Panc1 (cell line): ENCODE measurements around the gene SMTNL2. TPM values are rescaled to one million over a fixed set of nuclear protein-coding genes. Genes with fewer than 3 reads are reported as not detected.

Source experiments
- ATAC-seq: fragments of 200-7000 bp; cut with Tn5 transposase; 2 replicates; pipeline ENCODE4 v1.9.1; 2020; ENCODE audit warnings: mild to moderate bottlenecking, moderate library complexity
- BruUV-seq: library from RNA; stranded (reverse); fragments of 400-500 nt; replicated peaks from 2 replicates; lab custom pipeline; 2021; lab: Mats Ljungman, UMichigan
- CTCF ChIA-PET: fragments of 300-600 bp; sonication (Branson Sonifier 250); formaldehyde crosslinking; loops from one replicate; lab custom pipeline; 2022; ENCODE audit warnings: antibody characterized with exemption; lab: Charles Lee
- POLR2A ChIA-PET: fragments of 300-600 bp; sonication (Branson Sonifier 250); formaldehyde crosslinking; loops from one replicate; lab custom pipeline; 2022; ENCODE audit warnings: antibody characterized with exemption; lab: Charles Lee
- DNase-seq: peaks from one replicate; pipeline ENCODE4 v3.0.0-alpha.2; 2010; ENCODE audit warnings: low read depth, low spot score
- H3K27ac ChIP-seq: 2 replicates; pipeline ENCODE4 v1.5.1; 2011; ENCODE audit warnings: mild to moderate bottlenecking, low read length, inconsistent platforms
- H3K27me3 ChIP-seq: fragments of 200-500 bp; sonication (Bioruptor generic); 2 replicates; pipeline ENCODE4 v1.6.0; 2014; ENCODE audit warnings: low read length, inconsistent platforms; ENCODE audit not compliant: control insufficient read depth, insufficient read depth
- H3K36me3 ChIP-seq: fragments of 200-500 bp; sonication (Bioruptor generic); 2 replicates; pipeline ENCODE4 v1.5.1; 2014; ENCODE audit warnings: inconsistent platforms, mild to moderate bottlenecking, low read length, moderate library complexity; ENCODE audit not compliant: control insufficient read depth, insufficient read depth
- H3K4me1 ChIP-seq: 2 replicates; pipeline ENCODE4 v1.5.1; 2011; ENCODE audit warnings: inconsistent platforms, mild to moderate bottlenecking, low read length, moderate library complexity; ENCODE audit not compliant: control insufficient read depth, insufficient read depth
- H3K4me3 ChIP-seq, 2 experiments: 2 replicates each; pipeline ENCODE4 v1.5.1; 2011 to 2012; ENCODE audit warnings: low read depth in 2 of 2, low read length in 2 of 2, mild to moderate bottlenecking in 2 of 2, inconsistent platforms in 1 of 2, moderate library complexity in 1 of 2
- H3K9me3 ChIP-seq: fragments of 200-500 bp; sonication (Bioruptor generic); 2 replicates; pipeline ENCODE4 v1.5.1; 2014; ENCODE audit warnings: low read depth, mild to moderate bottlenecking, inconsistent platforms, low read length, moderate library complexity; ENCODE audit not compliant: control insufficient read depth, insufficient read depth
- CTCF ChIP-seq: fragments of 450-650 bp; IDR thresholded peaks from 2 replicates; pipeline ENCODE4 v1.5.1; 2017; ENCODE audit warnings: mild to moderate bottlenecking
- POLR2AphosphoS5 ChIP-seq: IDR thresholded peaks from 2 replicates; pipeline ENCODE4 v1.6.1; 2012; ENCODE audit warnings: mild to moderate bottlenecking, low read depth, low read length, moderate library complexity
- REST ChIP-seq, 2 experiments: IDR thresholded peaks; 2 replicates each; pipeline ENCODE4 v1.6.1; 2011 to 2012; ENCODE audit warnings: low read depth in 2 of 2, control low read depth in 1 of 2, low read length in 1 of 2, mild to moderate bottlenecking in 1 of 2, moderate library complexity in 1 of 2; ENCODE audit not compliant: insufficient read depth in 1 of 2
- SIN3A ChIP-seq: IDR thresholded peaks from 2 replicates; pipeline ENCODE4 v1.6.1; 2012; ENCODE audit warnings: low read depth, mild to moderate bottlenecking, low read length, moderate library complexity, borderline replicate concordance; ENCODE audit not compliant: insufficient read depth
- TCF7L2 ChIP-seq: IDR thresholded peaks from 2 replicates; pipeline ENCODE4 v1.6.1; 2011; ENCODE audit warnings: mild to moderate bottlenecking, low read depth, low read length, inconsistent platforms
- in situ Hi-C: cut with HindIII; loops from 2 replicates; pipeline ENCODE4 v1.10.0; 2016; ENCODE audit warnings: low sequenced_read_pairs, low pct_unique_long_range_greater_than_20kb
- intact Hi-C: fragments of 100-400 bp; cut with micrococcal nuclease; formaldehyde crosslinking; loops from one replicate; pipeline ENCODE4 v1.10.0; 2022; ENCODE audit not compliant: unreplicated experiment
- total RNA-seq: library from RNA; stranded (reverse); gene quantifications from one replicate; pipeline ENCODE4 v1.2.1, GENCODE V29; 2021; ENCODE audit not compliant: unreplicated experiment

Gene SMTNL2
- total RNA-seq, 1 experiment from 2014 or later, result not detected

GRCh38 chr17:4607773-4608187, 23.5 kb downstream of the SMTNL2 start:
- no peak overlapping the region for H3K4me3 ChIP-seq
- intact Hi-C loops, result no loop called here
- H3K4me1 ChIP-seq, result no peaks in the 10 kb centered on the region
- no peak for DNase-seq
- BruUV-seq, result no TSS peak
- peaks cover 5% of the 10 kb centered on the region for H3K27me3 ChIP-seq
- H3K9me3 ChIP-seq, result no peaks in the 10 kb centered on the region
- H3K27ac ChIP-seq, result no peak overlapping the region
- ChIA-PET POLR2A (no interaction called here), CTCF (no interaction called here)
- TF ChIP-seq CTCF (no peak), POLR2AphosphoS5 (no peak), REST (IDR thresholded peaks at IDR 0.05; ENCODE audit: insufficient read depth in 1 of 2, low read depth in 2 of 2, low read length in 1 of 2) (no peak), SIN3A (no peak), TCF7L2 (no peak)
- H3K36me3 ChIP-seq, result no peaks in the 10 kb centered on the region
- ATAC-seq, result no peak
- in situ Hi-C loops, result no loop called here

GRCh38 chr17:4609761-4610160, 25.4 kb downstream of the SMTNL2 start:
- in situ Hi-C loops, result no loop called here
- CTCF ChIA-PET, result no interaction called here

More at GRCh38 chr17:4609761-4610160, 25.4 kb downstream of the SMTNL2 start:
- no TSS peak for BruUV-seq
- intact Hi-C loops, result no loop called here
- no peaks in the 10 kb centered on the region for H3K9me3 ChIP-seq
- DNase-seq, result no peak
- no peak for ATAC-seq
- no peak overlapping the region for H3K27ac ChIP-seq
- no peaks in the 10 kb centered on the region for H3K36me3 ChIP-seq
- no peak overlapping the region for H3K4me3 ChIP-seq
- peaks cover 5% of the 10 kb centered on the region for H3K27me3 ChIP-seq
- TF ChIP-seq CTCF, result no peak
- no peak for TF ChIP-seq TCF7L2
- TF ChIP-seq POLR2AphosphoS5, result no peak
- no peak for TF ChIP-seq SIN3A
- TF ChIP-seq REST (IDR thresholded peaks at IDR 0.05; ENCODE audit: insufficient read depth in 1 of 2, low read depth in 2 of 2, low read length in 1 of 2), result no peak
- POLR2A ChIA-PET, result no interaction called here
- no peaks in the 10 kb centered on the region for H3K4me1 ChIP-seq
